GM19438 (cell line): ENCODE data around the gene SYT11.
A peak's percentile ranks its signal among the peaks of the same experiment; 100 is the strongest.

Source experiments
- ATAC-seq: cut with Tn5 transposase; IDR thresholded peaks from one replicate; pipeline ENCODE4 v1.9.1; 2021; ENCODE audit warnings: low read depth; ENCODE audit not compliant: unreplicated experiment

The SYT11 gene

DNA sequence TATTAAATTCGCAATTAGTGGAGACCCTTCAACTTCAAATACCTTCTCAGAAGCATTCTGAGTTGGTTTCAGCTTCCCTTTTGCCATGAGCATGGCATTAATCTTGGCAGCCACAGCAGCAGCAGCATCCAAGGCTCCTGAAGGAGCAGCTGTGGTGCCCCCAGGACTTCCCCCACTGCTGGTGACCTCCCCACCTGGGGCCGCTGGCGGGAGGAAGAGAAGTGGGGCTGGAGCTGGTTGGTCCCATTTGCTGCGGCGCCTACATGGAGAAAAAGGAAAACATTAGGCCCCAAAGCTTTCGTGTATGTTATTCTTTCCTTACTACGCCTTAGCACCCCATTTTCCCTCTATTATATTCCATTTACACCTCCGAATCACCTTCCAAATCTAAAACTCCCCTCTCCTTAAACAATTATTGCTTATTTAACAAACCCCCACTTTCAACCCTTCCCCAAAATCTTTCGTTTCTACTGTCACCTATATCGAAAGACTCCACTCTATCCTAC lies 74.3 kb downstream of the SYT11 start:
- ATAC-seq = no peak

DNA sequence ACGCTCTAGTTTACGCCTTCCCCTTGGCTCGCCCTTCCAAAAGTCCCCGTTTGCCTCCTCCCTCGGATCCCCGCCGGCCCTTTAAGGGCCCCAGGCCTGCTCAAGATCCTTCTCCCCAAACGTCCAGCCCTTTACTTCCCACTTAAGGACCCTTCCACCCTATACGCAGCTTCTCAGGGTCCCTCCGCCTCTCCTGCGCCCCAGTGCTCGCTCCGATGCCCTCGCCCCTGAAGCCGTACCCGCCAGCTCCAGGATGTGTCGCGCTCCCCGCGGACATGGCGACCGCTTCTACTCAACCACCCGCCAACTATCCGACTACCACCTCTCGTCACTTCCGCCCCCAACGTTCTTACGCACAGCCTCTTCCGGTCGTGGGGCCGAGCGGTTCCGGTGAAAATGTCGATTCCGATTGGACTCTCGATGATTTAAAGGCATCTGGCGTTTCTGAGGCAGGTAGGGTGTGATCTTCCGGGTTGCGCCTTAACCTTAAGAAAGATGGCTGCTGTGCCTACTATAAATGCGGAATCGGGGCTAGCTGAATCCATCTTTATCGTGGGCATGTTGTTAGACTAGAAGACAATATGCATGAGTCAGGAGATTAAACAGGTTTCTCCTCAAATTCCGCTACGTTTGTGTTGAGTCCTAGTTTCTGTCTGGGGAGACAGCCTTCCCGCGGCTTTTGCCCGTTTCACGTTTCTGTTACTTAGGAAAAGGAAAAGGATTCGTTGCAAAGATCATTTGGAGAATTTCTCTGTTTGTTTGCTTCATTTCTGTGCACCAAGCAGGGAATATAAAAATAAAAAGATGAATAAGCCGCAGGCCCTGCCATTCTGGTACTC lies 74.9 kb downstream of the SYT11 start, which contains the start of gene KHDC4:
TSS of gene KHDC4 (minus strand) at position 317 of the 839 bp plus-strand sequence. CDS start at position 277, 40 bp downstream.
- peak; percentile 94 for ATAC-seq
